Measurements from ENCODE around the gene SH3GLB2.
"Not testable (repeated sequence)": the region's sequence is repeated elsewhere in the genome, so short reads cannot be mapped to it uniquely, and the experiment has no call there.

The SH3GLB2 gene

GRCh38 chr9:128992995-128993394 lies 35.1 kb downstream of the SH3GLB2 start:
- DNase-seq: peak; percentile 41

GRCh38 chr9:128987805-128988204 lies 40.3 kb downstream of the SH3GLB2 start:
- no peak for DNase-seq

GRCh38 chr9:128986671-128987070 lies 41.5 kb downstream of the SH3GLB2 start:
- no peak for DNase-seq

- no peak for DNase-seq
Observed at GRCh38 chr9:128983536-128983935, 44.6 kb downstream of the SH3GLB2 start.

- DNase-seq: no peak
Observed at GRCh38 chr9:128979111-128979510, 49.0 kb downstream of the SH3GLB2 start.

GRCh38 chr9:128972956-128973355 lies 55.2 kb downstream of the SH3GLB2 start:
- no peak for DNase-seq

GRCh38 chr9:128969491-128969890 lies 58.6 kb downstream of the SH3GLB2 start:
- no peak for DNase-seq

GRCh38 chr9:128961403-128961802 lies 66.7 kb downstream of the SH3GLB2 start:
- DNase-seq: not testable (repeated sequence)
